ENCODE measurements around the gene PIP5K1B. TPM values are rescaled to one million over a fixed set of nuclear protein-coding genes. Genes with fewer than 3 reads are reported as not detected.

PIP5K1B gene
- total and polyA plus RNA-seq, 4 experiments from 2014 or later: 0.12 to 0.25 TPM; not detected in 2

- H3K36me3 ChIP-seq (ENCODE audit: insufficient read depth, low read length): peaks cover 3% of the 10 kb centered on the region
- H3K27me3 Mint-ChIP-seq: no peaks in the 10 kb centered on the region
- no peaks in the 10 kb centered on the region for H3K9me3 Mint-ChIP-seq
- no peaks in the 10 kb centered on the region for H3K27me3 ChIP-seq (ENCODE audit: insufficient read depth, low read length)
- no peak overlapping the region for H3K27ac ChIP-seq (ENCODE audit: low read depth, low read length)
- H3K4me1 Mint-ChIP-seq: peaks cover 0 to 5% (median 0%) of the 10 kb centered on the region in 4 donors
- DNase-seq: no peak
- no peak overlapping the region for H3K4me3 ChIP-seq (ENCODE audit: low read length in 2 of 2)
- no peak overlapping the region for H3K27ac Mint-ChIP-seq
- ChIA-PET CTCF (ENCODE audit: partially characterized antibody) (interaction anchor here (2.1 to 4.8 kb wide), 2 partner anchors 23 to 135 kb away, joined by 8 to 24 read pairs; partner anchors contain the start of gene FXN), POLR2A (ENCODE audit: partially characterized antibody) (no interaction called here)
- intact Hi-C loops (cut with micrococcal nuclease): no loop called here
- no peaks in the 10 kb centered on the region for H3K4me1 ChIP-seq (ENCODE audit: insufficient read depth, low read length)
- no peak overlapping the region for H3K4me3 Mint-ChIP-seq
- H3K9me3 ChIP-seq (ENCODE audit: control insufficient read depth in 1 of 2, low read length in 2 of 2): no peaks in the 10 kb centered on the region
- H3K36me3 Mint-ChIP-seq: peaks cover 47 to 53% of the 10 kb centered on the region in 2 donors
These were observed 353.1 kb downstream of the PIP5K1B start for GRCh38 chr9:69058101-69058500.

Other genes with a start within 250 kb of the PIP5K1B start
- gene TMEM252, start 164.4 kb upstream of the PIP5K1B start, total RNA-seq: not detected
- not detected for gene TMEM252, start 164.4 kb upstream of the PIP5K1B start, polyA plus RNA-seq

Data from CD4-positive, alpha-beta memory T cell (primary cell).